ENCODE data around the gene CAST.

CAST gene

DNA sequence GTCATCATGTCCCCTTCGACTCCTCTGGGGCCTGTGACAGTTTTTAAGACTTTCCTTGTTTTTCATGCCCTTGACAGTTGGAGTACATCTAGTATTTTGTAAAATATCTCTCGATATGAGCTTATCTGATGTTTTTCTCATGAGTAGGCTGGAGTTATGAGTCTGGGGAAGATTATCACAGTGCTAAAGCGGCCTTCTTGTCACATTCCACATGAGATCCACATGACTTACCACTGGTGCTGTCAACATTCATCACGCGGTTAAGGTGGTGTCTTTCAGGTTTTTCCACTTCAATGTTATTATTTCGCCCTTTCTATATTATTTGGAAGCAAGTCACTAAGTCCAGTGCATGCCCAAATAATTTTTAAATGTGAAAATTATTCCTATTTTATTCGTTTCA lies 17.1 kb upstream of the CAST start:
- DNase-seq: no peak
- TF ChIP-seq EZH2 (IDR thresholded peaks at IDR 0.05; ENCODE audit: borderline replicate concordance, low read depth, low read length, severe bottlenecking): no peak
- no peak for TF ChIP-seq CTCF (IDR thresholded peaks at IDR 0.05; ENCODE audit: borderline replicate concordance, extremely low read depth, low read length, poor library complexity, severe bottlenecking)
- Histone ChIP-seq H3K4me2 (ENCODE audit: insufficient read depth, low read length) (no peak overlapping the region), H2AFZ (ENCODE audit: low read depth, low read length) (no peak overlapping the region), H3K27me3 (ENCODE audit: insufficient read depth, low read length, poor library complexity) (peaks cover 4% of the 10 kb centered on the region), H3K4me1 (ENCODE audit: insufficient read depth, low read length) (no peaks in the 10 kb centered on the region), H3K36me3 (ENCODE audit: insufficient read depth, low read length) (no peaks in the 10 kb centered on the region), H3K27ac (ENCODE audit: low read length) (no peak overlapping the region), H3K4me3 (ENCODE audit: low read depth in 1 of 2, low read length in 2 of 2) (no peak overlapping the region), H4K20me1 (ENCODE audit: insufficient read depth, low read length) (no peaks in the 10 kb centered on the region), H3K9me3 (ENCODE audit: insufficient read depth, low read length, severe bottlenecking) (no peaks in the 10 kb centered on the region), H3K9ac (ENCODE audit: low read depth, low read length) (no peak overlapping the region), H3K79me2 (ENCODE audit: insufficient read depth, low read length) (no peaks in the 10 kb centered on the region)
- no peak for ATAC-seq (ENCODE audit: insufficient read depth, low read depth)

- H4K20me1 ChIP-seq (ENCODE audit: insufficient read depth, low read length): no peaks in the 10 kb centered on the region
- H3K9me3 ChIP-seq (ENCODE audit: insufficient read depth, low read length, severe bottlenecking): no peaks in the 10 kb centered on the region
- no peak for DNase-seq
- no peak overlapping the region for H3K4me3 ChIP-seq (ENCODE audit: low read depth in 1 of 2, low read length in 2 of 2)
- no peaks in the 10 kb centered on the region for H3K4me1 ChIP-seq (ENCODE audit: insufficient read depth, low read length)
- H3K9ac ChIP-seq (ENCODE audit: low read depth, low read length): no peak overlapping the region
- H3K4me2 ChIP-seq (ENCODE audit: insufficient read depth, low read length): no peak overlapping the region
- H2AFZ ChIP-seq (ENCODE audit: low read depth, low read length): no peak overlapping the region
- no peaks in the 10 kb centered on the region for H3K79me2 ChIP-seq (ENCODE audit: insufficient read depth, low read length)
- peaks cover 7% of the 10 kb centered on the region for H3K27me3 ChIP-seq (ENCODE audit: insufficient read depth, low read length, poor library complexity)
- ATAC-seq (ENCODE audit: insufficient read depth, low read depth): no peak
- TF ChIP-seq EZH2 (IDR thresholded peaks at IDR 0.05; ENCODE audit: borderline replicate concordance, low read depth, low read length, severe bottlenecking) (no peak), CTCF (IDR thresholded peaks at IDR 0.05; ENCODE audit: borderline replicate concordance, extremely low read depth, low read length, poor library complexity, severe bottlenecking) (no peak)
- H3K27ac ChIP-seq (ENCODE audit: low read length): no peak overlapping the region
- H3K36me3 ChIP-seq (ENCODE audit: insufficient read depth, low read length): no peaks in the 10 kb centered on the region
Observed at GRCh38 chr5:96648023-96648422, 14.2 kb upstream of the CAST start.

- H3K79me2 ChIP-seq (ENCODE audit: insufficient read depth, low read length): no peaks in the 10 kb centered on the region
- no peak overlapping the region for H3K4me2 ChIP-seq (ENCODE audit: insufficient read depth, low read length)
- H3K9me3 ChIP-seq (ENCODE audit: insufficient read depth, low read length, severe bottlenecking): no peaks in the 10 kb centered on the region
- H3K36me3 ChIP-seq (ENCODE audit: insufficient read depth, low read length): no peaks in the 10 kb centered on the region
- no peak overlapping the region for H3K4me3 ChIP-seq (ENCODE audit: low read depth in 1 of 2, low read length in 2 of 2)
- ATAC-seq (ENCODE audit: insufficient read depth, low read depth) (no peak), DNase-seq (no peak)
- H2AFZ ChIP-seq (ENCODE audit: low read depth, low read length): no peak overlapping the region
- TF ChIP-seq EZH2 (IDR thresholded peaks at IDR 0.05; ENCODE audit: borderline replicate concordance, low read depth, low read length, severe bottlenecking) (no peak), CTCF (IDR thresholded peaks at IDR 0.05; ENCODE audit: borderline replicate concordance, extremely low read depth, low read length, poor library complexity, severe bottlenecking) (no peak)
- peaks cover 7% of the 10 kb centered on the region for H3K27me3 ChIP-seq (ENCODE audit: insufficient read depth, low read length, poor library complexity)
- no peaks in the 10 kb centered on the region for H3K4me1 ChIP-seq (ENCODE audit: insufficient read depth, low read length)
- H3K27ac ChIP-seq (ENCODE audit: low read length): no peak overlapping the region
- no peak overlapping the region for H3K9ac ChIP-seq (ENCODE audit: low read depth, low read length)
- no peaks in the 10 kb centered on the region for H4K20me1 ChIP-seq (ENCODE audit: insufficient read depth, low read length)
Observed at GRCh38 chr5:96648593-96648992, 13.6 kb upstream of the CAST start.

GRCh38 chr5:96649251-96649662 lies 12.9 kb upstream of the CAST start:
- H3K36me3 ChIP-seq (ENCODE audit: insufficient read depth, low read length): no peaks in the 10 kb centered on the region
- H3K27ac ChIP-seq (ENCODE audit: low read length): no peak overlapping the region
- no peak overlapping the region for H3K4me3 ChIP-seq (ENCODE audit: low read depth in 1 of 2, low read length in 2 of 2)
- ATAC-seq (ENCODE audit: insufficient read depth, low read depth): no peak
- DNase-seq: no peak
- no peaks in the 10 kb centered on the region for H4K20me1 ChIP-seq (ENCODE audit: insufficient read depth, low read length)
- TF ChIP-seq EZH2 (IDR thresholded peaks at IDR 0.05; ENCODE audit: borderline replicate concordance, low read depth, low read length, severe bottlenecking): no peak
- TF ChIP-seq CTCF (IDR thresholded peaks at IDR 0.05; ENCODE audit: borderline replicate concordance, extremely low read depth, low read length, poor library complexity, severe bottlenecking): no peak
- no peak overlapping the region for H2AFZ ChIP-seq (ENCODE audit: low read depth, low read length)
- no peaks in the 10 kb centered on the region for H3K4me1 ChIP-seq (ENCODE audit: insufficient read depth, low read length)
- peaks cover 7% of the 10 kb centered on the region for H3K27me3 ChIP-seq (ENCODE audit: insufficient read depth, low read length, poor library complexity)
- H3K9ac ChIP-seq (ENCODE audit: low read depth, low read length): no peak overlapping the region
- no peaks in the 10 kb centered on the region for H3K79me2 ChIP-seq (ENCODE audit: insufficient read depth, low read length)
- H3K9me3 ChIP-seq (ENCODE audit: insufficient read depth, low read length, severe bottlenecking): no peaks in the 10 kb centered on the region
- no peak overlapping the region for H3K4me2 ChIP-seq (ENCODE audit: insufficient read depth, low read length)

All from DND-41 (cell line).